A549 (cell line): ENCODE results near the gene S100A7A. TPM values are rescaled to one million over a fixed set of nuclear protein-coding genes. Genes with fewer than 3 reads are reported as not detected.

ENCODE experiments used
- ATAC-seq, 2 experiments: fragments of 200-7000 bp in 1 of 2; fragments of >200 bp in 1 of 2; cut with Nextera tagmentation in 1 of 2; cut with Tn5 transposase in 1 of 2; 3 replicates each; pipeline versions ENCODE4 v1.8.0 to v1.9.1; 2018 to 2020; ENCODE audit warnings: mild to moderate bottlenecking in 1 of 2, moderate library complexity in 1 of 2
- CTCF ChIA-PET: fragments of 300-600 bp; sonication (Branson Sonifier 250); formaldehyde crosslinking; extraction: SDS; loops from one replicate; lab custom pipeline; 2021; ENCODE audit warnings: antibody characterized with exemption, inconsistent platforms; lab: Yijun Ruan, JAX
- POLR2A ChIA-PET: fragments of 350-600 bp; formaldehyde crosslinking; extraction: SDS; loops from one replicate; lab custom pipeline; 2021; ENCODE audit warnings: antibody characterized with exemption, inconsistent platforms; lab: Yijun Ruan, JAX
- DNase-seq, 2 experiments: peaks; one replicate each; pipeline versions ENCODE4 v3.0.0 to v3.0.0-alpha.2; 2011 to 2016; ENCODE audit warnings: low read depth in 1 of 2, low spot score in 1 of 2
- FAIRE-seq: peaks from 2 replicates; lab custom pipeline; 2011; peaks lifted over from hg19 to GRCh38; lab: Jason Lieb, UNC
- H3K27ac ChIP-seq, 2 experiments: fragments of >200 bp; sonication (Bioruptor Twin); formaldehyde crosslinking; 3 replicates each; pipeline ENCODE4 v1.5.1; 2016 to 2017
- H3K4me1 ChIP-seq: fragments of >200 bp; sonication (Bioruptor Twin); formaldehyde crosslinking; 3 replicates; pipeline ENCODE4 v1.6.1; 2016
- H3K4me2 ChIP-seq: fragments of >200 bp; sonication (Bioruptor Twin); formaldehyde crosslinking; 3 replicates; pipeline ENCODE4 v1.6.1; 2016
- H3K4me3 ChIP-seq: fragments of >200 bp; sonication (Bioruptor Twin); formaldehyde crosslinking; 3 replicates; pipeline ENCODE4 v1.5.1; 2016
- H3K9me3 ChIP-seq: fragments of >200 bp; sonication (Bioruptor Twin); formaldehyde crosslinking; 3 replicates; pipeline ENCODE4 v1.6.1; 2016
- CBX2 ChIP-seq: fragments of 200-600 bp; sonication (generic); IDR thresholded peaks from 2 replicates; pipeline ENCODE4 v1.6.1; 2016; ENCODE audit warnings: low read depth, mild to moderate bottlenecking, borderline replicate concordance
- CBX8 ChIP-seq: fragments of 200-600 bp; sonication (generic); IDR thresholded peaks from 2 replicates; pipeline ENCODE4 v1.6.1; 2016
- CEBPB ChIP-seq, 2 experiments: fragments of >200 bp in 1 of 2; sonication (Bioruptor Twin) in 1 of 2; formaldehyde crosslinking in 1 of 2; IDR thresholded peaks; 2 replicates each; pipeline ENCODE4 v1.6.1; 2012 to 2016
- EHF ChIP-seq: fragments of 250-450 bp; sonication (Bioruptor Pico); IDR thresholded peaks from 2 replicates; pipeline ENCODE4 v1.5.0; 2020; ENCODE audit warnings: mild to moderate bottlenecking
- ESRRA ChIP-seq: fragments of 150-350 bp; IDR thresholded peaks from 2 replicates; pipeline ENCODE4 v1.6.1; 2014; ENCODE audit warnings: mild to moderate bottlenecking, low read length, borderline replicate concordance
- FOXS1 ChIP-seq: fragments of 250-450 bp; sonication (Bioruptor Pico); IDR thresholded peaks from 2 replicates; pipeline ENCODE4 v1.5.0; 2020; ENCODE audit warnings: mild to moderate bottlenecking, moderate library complexity
- HOXB5 ChIP-seq: fragments of 250-450 bp; sonication (Bioruptor Pico); IDR thresholded peaks from 2 replicates; pipeline ENCODE4 v1.5.0; 2020; ENCODE audit warnings: mild to moderate bottlenecking, moderate library complexity
- JUN ChIP-seq, 2 experiments: fragments of >200 bp; sonication (Bioruptor Twin); formaldehyde crosslinking; IDR thresholded peaks; 2 replicates in 1 of 2; 3 replicates in 1 of 2; pipeline ENCODE4 v1.6.1; 2016 to 2017
- MYC ChIP-seq: IDR thresholded peaks from 2 replicates; pipeline ENCODE4 v1.6.1; 2012; ENCODE audit warnings: mild to moderate bottlenecking, inconsistent platforms, low read length, improper control_type of control experiment, borderline replicate concordance
- NFE2L2 ChIP-seq: fragments of 150-350 bp; conservative IDR thresholded peaks from 2 replicates; pipeline ENCODE4 v1.6.1; 2014; ENCODE audit warnings: low read length
- RAD21 ChIP-seq, 2 experiments: fragments of >200 bp in 1 of 2; sonication (Bioruptor Twin) in 1 of 2; formaldehyde crosslinking in 1 of 2; IDR thresholded peaks in 1 of 2; conservative IDR thresholded peaks in 1 of 2; 2 replicates in 1 of 2; 3 replicates in 1 of 2; pipeline ENCODE4 v1.6.1; 2012 to 2018; ENCODE audit warnings: inconsistent platforms in 1 of 2
- RARB ChIP-seq: fragments of 250-450 bp; sonication (Bioruptor Pico); IDR thresholded peaks from 2 replicates; pipeline ENCODE4 v1.8.0; 2021; ENCODE audit warnings: mild to moderate bottlenecking, moderate library complexity
- RFX5 ChIP-seq: fragments of 450-650 bp; IDR thresholded peaks from 2 replicates; pipeline ENCODE4 v1.7.1; 2014; ENCODE audit warnings: antibody characterized with exemption, mild to moderate bottlenecking, moderate library complexity
- RNF2 ChIP-seq: fragments of 200-600 bp; sonication (generic); IDR thresholded peaks from 2 replicates; pipeline ENCODE4 v1.6.1; 2016; ENCODE audit warnings: low read depth, mild to moderate bottlenecking, antibody characterized with exemption, moderate library complexity, borderline replicate concordance
- SMC3 ChIP-seq: fragments of >200 bp; sonication (Bioruptor Twin); formaldehyde crosslinking; IDR thresholded peaks from 3 replicates; pipeline ENCODE4 v1.6.1; 2018; ENCODE audit warnings: inconsistent platforms
- SREBF2 ChIP-seq: fragments of 450-650 bp; IDR thresholded peaks from 2 replicates; pipeline ENCODE4 v1.6.1; 2014; ENCODE audit warnings: mild to moderate bottlenecking, moderate library complexity
- ZNF302 ChIP-seq: fragments of 250-450 bp; sonication (Bioruptor Pico); IDR thresholded peaks from 2 replicates; pipeline ENCODE4 v1.9.0; 2021; ENCODE audit warnings: inconsistent platforms, mild to moderate bottlenecking, moderate library complexity
- WGBS: methylation state at CpG from one replicate; pipeline ENCODE4 v1.1.6; 2017; ENCODE audit errors: missing lambda C conversion rate; 5-methylcytosine and 5-hydroxymethylcytosine counted together
- polyA plus RNA-seq, 4 experiments: library from polyadenylated mRNA; depleted of rRNA in 3 of 4; stranded (reverse); fragments of >200 nt; fragmentation: RNase III in 1 of 4; extraction: RNeasy Plus Mini Kit Qiagen cat#74134 plus additional on column Dnase treatment in 1 of 4; gene quantifications; 2 replicates in 3 of 4; 3 replicates in 1 of 4; pipeline ENCODE4 v1.2.3, GENCODE V29; 2011 to 2017
- TF ChIP-seq, protein P1 (sequence below): fragments of >200 bp; sonication (Bioruptor Twin); formaldehyde crosslinking; IDR thresholded peaks from 3 replicates; pipeline ENCODE4 v1.6.1; 2016
- TF ChIP-seq, protein P2 (sequence below): IDR thresholded peaks from 2 replicates; pipeline ENCODE4 v1.6.1; 2012
- TF ChIP-seq, protein P3 (sequence below): fragments of 250-450 bp; sonication (Bioruptor Pico); IDR thresholded peaks from 2 replicates; pipeline ENCODE4 v1.5.0; 2021; ENCODE audit warnings: mild to moderate bottlenecking, moderate library complexity, borderline replicate concordance
- TF ChIP-seq, protein P4 (sequence below): fragments of >200 bp; sonication (Bioruptor Twin); formaldehyde crosslinking; IDR thresholded peaks from 3 replicates; pipeline ENCODE4 v1.5.1; 2016

Gene S100A7A
- polyA plus RNA-seq, 2 of the 4 experiments (the other 2 are of a cell fraction): not detected

DNA sequence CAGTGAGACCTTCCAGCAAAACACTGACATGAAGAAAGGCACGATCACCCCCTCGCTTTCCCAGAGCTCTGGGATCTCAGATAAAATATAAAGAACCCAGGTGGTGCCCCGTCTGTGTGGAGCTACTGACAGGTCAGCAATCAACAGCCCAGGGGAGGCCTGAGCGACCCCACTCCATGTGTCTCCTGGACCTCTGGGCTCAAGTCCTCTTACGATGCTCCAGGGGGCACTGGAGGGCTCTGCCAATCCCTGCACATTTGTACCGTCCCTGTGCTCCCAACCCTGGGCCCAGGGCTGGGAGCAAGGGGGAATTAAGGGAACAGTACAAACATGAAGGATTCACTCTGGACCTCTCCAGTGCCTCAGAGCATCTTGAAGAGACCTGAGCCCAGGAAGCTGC lies 12.5 kb downstream of the S100A7A start:
- FAIRE-seq (no peak), DNase-seq (no peak), ATAC-seq (peak; percentile 51 to 69; a peak in 3 of 6 replicates)
- ChIA-PET CTCF (interaction anchor here (0.7 to 1.9 kb wide), 5 partner anchors 29 to 66 kb away, joined by 3 to 6 read pairs (median 4); no protein-coding TSS in a partner anchor), POLR2A (no interaction called here)
- Histone ChIP-seq H3K4me2 (no peak overlapping the region), H3K9me3 (no peaks in the 10 kb centered on the region), H3K27ac (no peak overlapping the region), H3K4me3 (no peak overlapping the region), H3K4me1 (no peaks in the 10 kb centered on the region)
- WGBS: 0% methylated on average over 5 of the region's 6 CpGs
- TF ChIP-seq ZNF302 (CRISPR knock-in tag): no peak
- TF ChIP-seq, protein P1, sequence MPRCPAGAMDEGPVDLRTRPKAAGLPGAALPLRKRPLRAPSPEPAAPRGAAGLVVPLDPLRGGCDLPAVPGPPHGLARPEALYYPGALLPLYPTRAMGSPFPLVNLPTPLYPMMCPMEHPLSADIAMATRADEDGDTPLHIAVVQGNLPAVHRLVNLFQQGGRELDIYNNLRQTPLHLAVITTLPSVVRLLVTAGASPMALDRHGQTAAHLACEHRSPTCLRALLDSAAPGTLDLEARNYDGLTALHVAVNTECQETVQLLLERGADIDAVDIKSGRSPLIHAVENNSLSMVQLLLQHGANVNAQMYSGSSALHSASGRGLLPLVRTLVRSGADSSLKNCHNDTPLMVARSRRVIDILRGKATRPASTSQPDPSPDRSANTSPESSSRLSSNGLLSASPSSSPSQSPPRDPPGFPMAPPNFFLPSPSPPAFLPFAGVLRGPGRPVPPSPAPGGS: no peak

DNA sequence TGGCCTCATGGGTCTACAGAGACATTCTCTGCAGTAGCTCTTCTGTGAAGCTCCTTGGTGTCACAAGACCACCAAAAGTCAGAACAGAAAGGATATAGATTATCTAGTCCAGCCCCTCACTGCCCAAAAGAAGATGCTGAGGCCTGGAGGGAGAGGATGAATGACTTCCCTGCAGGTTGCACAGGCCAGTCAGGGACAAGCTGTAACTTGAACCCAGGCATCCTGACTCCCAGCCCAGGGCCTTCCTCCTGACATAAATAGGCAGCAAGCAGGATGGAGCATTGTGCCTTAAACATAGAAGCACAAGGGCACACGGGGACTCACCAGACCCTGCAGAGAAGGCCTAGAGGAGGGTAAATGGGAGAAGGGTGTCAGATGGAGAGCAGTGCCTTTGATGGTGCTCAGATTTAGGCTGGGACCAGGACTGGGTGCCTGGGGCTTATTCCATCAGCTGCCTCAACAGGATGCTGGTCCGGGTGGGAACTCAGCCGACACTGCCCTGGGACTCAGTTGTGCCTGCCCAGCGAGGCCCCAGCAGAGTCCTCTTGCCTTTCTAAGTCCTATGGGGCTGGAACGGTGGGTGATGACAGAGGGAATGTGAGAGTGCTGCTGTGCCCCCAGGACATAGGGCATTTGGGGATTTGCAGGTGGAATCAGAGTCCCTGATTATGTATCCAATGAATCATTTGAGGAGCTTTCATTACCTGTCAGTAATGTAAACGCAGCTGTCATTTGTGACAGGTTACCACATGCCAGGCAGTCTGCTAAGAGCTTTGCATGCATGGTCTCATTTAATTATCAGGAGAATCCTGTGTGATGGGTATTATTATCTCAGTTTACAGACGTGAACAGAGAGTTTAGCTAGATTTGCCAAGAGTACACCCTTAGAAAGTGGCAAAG lies 13.2 kb downstream of the S100A7A start:
- no peak for DNase-seq
- H3K4me1 ChIP-seq: no peaks in the 10 kb centered on the region
- TF ChIP-seq CBX2: no peak
- no peak for TF ChIP-seq RFX5
- TF ChIP-seq MYC: no peak
- no peak for TF ChIP-seq EHF (CRISPR knock-in tag)
- no peak for TF ChIP-seq JUN (IDR thresholded peaks at IDR 0.05)
- no peak for TF ChIP-seq CEBPB (IDR thresholded peaks at IDR 0.05)
- TF ChIP-seq RNF2: no peak
- TF ChIP-seq SMC3: no peak
- TF ChIP-seq NFE2L2: no peak
- TF ChIP-seq ESRRA: no peak
- TF ChIP-seq, protein P2, sequence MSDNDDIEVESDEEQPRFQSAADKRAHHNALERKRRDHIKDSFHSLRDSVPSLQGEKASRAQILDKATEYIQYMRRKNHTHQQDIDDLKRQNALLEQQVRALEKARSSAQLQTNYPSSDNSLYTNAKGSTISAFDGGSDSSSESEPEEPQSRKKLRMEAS: no peak
- TF ChIP-seq HOXB5: no peak
- TF ChIP-seq CBX8: no peak
- TF ChIP-seq RAD21 (conservative IDR thresholded peaks at IDR 0.05 in 1 of 2, IDR thresholded peaks at IDR 0.05 in 1 of 2): no peak
- TF ChIP-seq FOXS1: no peak
- TF ChIP-seq, protein P3, sequence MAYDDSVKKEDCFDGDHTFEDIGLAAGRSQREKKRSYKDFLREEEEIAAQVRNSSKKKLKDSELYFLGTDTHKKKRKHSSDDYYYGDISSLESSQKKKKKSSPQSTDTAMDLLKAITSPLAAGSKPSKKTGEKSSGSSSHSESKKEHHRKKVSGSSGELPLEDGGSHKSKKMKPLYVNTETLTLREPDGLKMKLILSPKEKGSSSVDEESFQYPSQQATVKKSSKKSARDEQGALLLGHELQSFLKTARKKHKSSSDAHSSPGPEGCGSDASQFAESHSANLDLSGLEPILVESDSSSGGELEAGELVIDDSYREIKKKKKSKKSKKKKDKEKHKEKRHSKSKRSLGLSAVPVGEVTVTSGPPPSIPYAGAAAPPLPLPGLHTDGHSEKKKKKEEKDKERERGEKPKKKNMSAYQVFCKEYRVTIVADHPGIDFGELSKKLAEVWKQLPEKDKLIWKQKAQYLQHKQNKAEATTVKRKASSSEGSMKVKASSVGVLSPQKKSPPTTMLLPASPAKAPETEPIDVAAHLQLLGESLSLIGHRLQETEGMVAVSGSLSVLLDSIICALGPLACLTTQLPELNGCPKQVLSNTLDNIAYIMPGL (CRISPR knock-in tag): no peak
- TF ChIP-seq, protein P4, sequence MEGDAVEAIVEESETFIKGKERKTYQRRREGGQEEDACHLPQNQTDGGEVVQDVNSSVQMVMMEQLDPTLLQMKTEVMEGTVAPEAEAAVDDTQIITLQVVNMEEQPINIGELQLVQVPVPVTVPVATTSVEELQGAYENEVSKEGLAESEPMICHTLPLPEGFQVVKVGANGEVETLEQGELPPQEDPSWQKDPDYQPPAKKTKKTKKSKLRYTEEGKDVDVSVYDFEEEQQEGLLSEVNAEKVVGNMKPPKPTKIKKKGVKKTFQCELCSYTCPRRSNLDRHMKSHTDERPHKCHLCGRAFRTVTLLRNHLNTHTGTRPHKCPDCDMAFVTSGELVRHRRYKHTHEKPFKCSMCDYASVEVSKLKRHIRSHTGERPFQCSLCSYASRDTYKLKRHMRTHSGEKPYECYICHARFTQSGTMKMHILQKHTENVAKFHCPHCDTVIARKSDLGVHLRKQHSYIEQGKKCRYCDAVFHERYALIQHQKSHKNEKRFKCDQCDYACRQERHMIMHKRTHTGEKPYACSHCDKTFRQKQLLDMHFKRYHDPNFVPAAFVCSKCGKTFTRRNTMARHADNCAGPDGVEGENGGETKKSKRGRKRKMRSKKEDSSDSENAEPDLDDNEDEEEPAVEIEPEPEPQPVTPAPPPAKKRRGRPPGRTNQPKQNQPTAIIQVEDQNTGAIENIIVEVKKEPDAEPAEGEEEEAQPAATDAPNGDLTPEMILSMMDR: no peak
- no peak for TF ChIP-seq SREBF2
- TF ChIP-seq RARB: no peak
- TF ChIP-seq, all 56 proteins: peak for 0
- ATAC-seq (no peak), FAIRE-seq (no peak)
- WGBS: 2% methylated on average over 7 of the region's 7 CpGs
- ChIA-PET CTCF (interaction anchor here (0.7 to 1.9 kb wide), 5 partner anchors 30 to 76 kb away, joined by 3 to 6 read pairs (median 5); no protein-coding TSS in a partner anchor), POLR2A (no interaction called here)
- Histone ChIP-seq H3K9me3 (no peaks in the 10 kb centered on the region), H3K4me2 (no peak overlapping the region), H3K4me3 (no peak overlapping the region), H3K27ac (no peak overlapping the region)
